BJ (cell line): ENCODE results near the gene SMC1B. TPM values are rescaled to one million over a fixed set of nuclear protein-coding genes. Genes with fewer than 3 reads are reported as not detected.

Source experiments
- CTCF ChIA-PET: fragments of 350-600 bp; formaldehyde crosslinking; extraction: SDS; loops from one replicate; lab custom pipeline; 2021; ENCODE audit warnings: antibody characterized with exemption, inconsistent platforms; lab: Yijun Ruan, JAX
- POLR2A ChIA-PET: fragments of 300-600 bp; sonication (Branson Sonifier 250); formaldehyde crosslinking; extraction: SDS; loops from one replicate; lab custom pipeline; 2021; ENCODE audit warnings: antibody characterized with exemption; lab: Charles Lee
- DNase-seq: peaks from one replicate; pipeline ENCODE4 v3.0.0-alpha.2; 2011; ENCODE audit warnings: low read depth
- H3K27me3 ChIP-seq: 2 replicates; pipeline ENCODE4 v1.6.0; 2011; ENCODE audit warnings: low read length; ENCODE audit not compliant: control insufficient read depth, insufficient read depth
- H3K36me3 ChIP-seq: 2 replicates; pipeline ENCODE4 v1.5.1; 2011; ENCODE audit warnings: low read length; ENCODE audit not compliant: control insufficient read depth, insufficient read depth
- H3K4me3 ChIP-seq: 2 replicates; pipeline ENCODE4 v1.5.1; 2011; ENCODE audit warnings: low read depth, mild to moderate bottlenecking, control low read depth, low read length
- polyA plus RNA-seq: library from polyadenylated mRNA; depleted of rRNA; stranded (reverse); fragments of >200 nt; gene quantifications from 2 replicates; pipeline ENCODE4 v1.2.3, GENCODE V29; 2011
- TF ChIP-seq, protein P1 (sequence below): IDR thresholded peaks from 2 replicates; pipeline ENCODE4 v1.5.1; 2011; ENCODE audit warnings: low read depth, mild to moderate bottlenecking, control low read depth, inconsistent platforms, low read length, moderate library complexity; ENCODE audit not compliant: insufficient read depth

The SMC1B gene
- polyA plus RNA-seq, 1 experiment = not detected

DNA sequence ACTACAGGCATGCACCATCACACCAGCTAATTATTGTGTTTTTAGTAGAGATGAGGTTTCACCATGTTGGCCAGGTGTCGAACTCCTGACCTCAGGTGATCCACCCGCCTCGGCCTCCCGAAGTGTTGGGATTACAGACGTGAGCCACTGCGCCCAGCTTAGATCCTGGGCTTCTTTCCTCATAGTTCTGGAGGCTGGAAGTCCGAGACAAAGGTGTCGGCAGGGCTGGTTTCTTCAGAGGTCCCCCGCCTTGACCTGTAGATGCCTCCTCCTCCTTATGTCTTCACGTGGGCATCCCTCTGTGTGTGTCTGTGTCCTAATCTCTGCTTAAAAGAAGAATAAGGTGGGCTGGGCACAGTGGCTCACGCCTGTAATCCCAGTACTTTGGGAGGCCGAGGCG, 45.1 kb upstream of the SMC1B start:
- Histone ChIP-seq H3K27me3 (no peaks in the 10 kb centered on the region), H3K4me3 (no peak overlapping the region), H3K36me3 (no peaks in the 10 kb centered on the region)
- no peak for DNase-seq
- ChIA-PET POLR2A (no interaction called here), CTCF (interaction anchor here (2.1 kb wide), 1 partner anchor 12 kb away, joined by 6 read pairs; no protein-coding TSS in a partner anchor)
- TF ChIP-seq, protein P1, sequence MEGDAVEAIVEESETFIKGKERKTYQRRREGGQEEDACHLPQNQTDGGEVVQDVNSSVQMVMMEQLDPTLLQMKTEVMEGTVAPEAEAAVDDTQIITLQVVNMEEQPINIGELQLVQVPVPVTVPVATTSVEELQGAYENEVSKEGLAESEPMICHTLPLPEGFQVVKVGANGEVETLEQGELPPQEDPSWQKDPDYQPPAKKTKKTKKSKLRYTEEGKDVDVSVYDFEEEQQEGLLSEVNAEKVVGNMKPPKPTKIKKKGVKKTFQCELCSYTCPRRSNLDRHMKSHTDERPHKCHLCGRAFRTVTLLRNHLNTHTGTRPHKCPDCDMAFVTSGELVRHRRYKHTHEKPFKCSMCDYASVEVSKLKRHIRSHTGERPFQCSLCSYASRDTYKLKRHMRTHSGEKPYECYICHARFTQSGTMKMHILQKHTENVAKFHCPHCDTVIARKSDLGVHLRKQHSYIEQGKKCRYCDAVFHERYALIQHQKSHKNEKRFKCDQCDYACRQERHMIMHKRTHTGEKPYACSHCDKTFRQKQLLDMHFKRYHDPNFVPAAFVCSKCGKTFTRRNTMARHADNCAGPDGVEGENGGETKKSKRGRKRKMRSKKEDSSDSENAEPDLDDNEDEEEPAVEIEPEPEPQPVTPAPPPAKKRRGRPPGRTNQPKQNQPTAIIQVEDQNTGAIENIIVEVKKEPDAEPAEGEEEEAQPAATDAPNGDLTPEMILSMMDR = no peak

DNA sequence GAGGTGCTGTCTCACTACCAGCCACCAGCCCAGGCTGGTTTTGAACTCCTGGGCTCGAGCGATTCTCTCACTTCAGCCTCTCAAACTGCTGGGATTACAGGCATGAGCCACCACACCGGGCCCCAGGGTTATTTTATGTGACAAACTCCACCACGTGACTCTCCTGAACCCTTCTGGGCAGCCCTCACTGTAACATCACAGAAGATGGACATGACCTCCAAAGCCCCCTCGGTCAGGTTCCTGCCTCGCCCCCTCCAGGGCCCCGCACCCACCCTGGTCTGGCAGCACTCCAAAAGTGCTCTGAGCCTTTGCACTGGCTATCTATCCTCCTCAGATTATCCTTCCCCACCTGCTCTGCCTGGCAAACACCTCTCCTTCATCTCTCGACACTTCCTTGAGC, 43.4 kb upstream of the SMC1B start:
- ChIA-PET CTCF (interaction anchor here (1.0 kb wide), 1 partner anchor 268 kb away, joined by 3 read pairs; no protein-coding TSS in a partner anchor), POLR2A (no interaction called here)
- Histone ChIP-seq H3K4me3 (no peak overlapping the region), H3K27me3 (no peaks in the 10 kb centered on the region), H3K36me3 (no peaks in the 10 kb centered on the region)
- TF ChIP-seq, protein P1 = no peak
- no peak for DNase-seq

DNA sequence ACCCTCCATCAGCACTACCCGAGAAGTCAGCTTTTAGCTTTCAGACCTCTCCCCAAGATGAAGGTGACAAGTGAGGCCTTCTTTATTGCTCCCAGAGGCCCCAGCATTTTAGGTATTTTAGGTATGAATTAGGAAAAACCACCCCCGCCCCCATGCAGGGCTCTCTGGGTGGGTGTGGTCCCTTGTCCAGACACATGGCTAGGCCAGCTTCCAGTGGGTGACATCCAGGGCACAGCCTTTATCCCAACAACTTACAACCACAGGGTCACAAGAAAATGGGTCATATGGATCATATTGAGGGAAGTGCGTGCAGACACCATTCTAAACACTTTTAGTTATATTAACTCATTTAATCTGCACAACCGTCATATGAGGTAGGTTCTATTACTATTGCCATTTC, 42.2 kb upstream of the SMC1B start:
- CTCF ChIA-PET = interaction anchor here (0.6 to 5.0 kb wide), 6 partner anchors 13 to 189 kb away, joined by 3 to 27 read pairs (median 3); no protein-coding TSS in a partner anchor

DNA sequence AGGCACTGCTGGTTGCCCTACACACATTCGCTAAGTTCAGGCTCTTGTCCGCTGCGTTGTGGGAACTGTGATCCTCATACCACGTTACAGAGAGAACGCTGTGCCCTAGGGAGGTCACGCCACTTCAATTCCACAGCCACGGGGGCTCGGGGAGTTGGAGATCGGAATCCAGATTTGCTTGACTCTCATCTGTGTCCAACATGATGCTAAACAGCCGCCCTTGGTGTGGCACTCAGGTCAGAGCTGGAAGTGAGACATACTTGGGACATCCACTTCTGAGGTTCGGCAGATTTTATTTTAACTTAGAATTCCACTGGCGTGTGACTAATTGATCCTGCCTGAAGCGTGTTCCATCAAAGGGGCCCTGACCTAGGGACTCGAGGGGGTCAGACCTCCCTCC, 41.8 kb upstream of the SMC1B start:
- TF ChIP-seq, protein P1 = no peak
- H3K36me3 ChIP-seq = no peaks in the 10 kb centered on the region
- peak; percentile 70 for DNase-seq
- ChIA-PET CTCF (interaction anchor here (0.6 to 5.0 kb wide), 6 partner anchors 14 to 189 kb away, joined by 3 to 27 read pairs (median 3); no protein-coding TSS in a partner anchor), POLR2A (interaction anchor here (1.2 to 1.3 kb wide), 2 partner anchors 15 to 23 kb away, joined by 5 to 6 read pairs; no protein-coding TSS in a partner anchor)
- H3K4me3 ChIP-seq = no peak overlapping the region
- H3K27me3 ChIP-seq = no peaks in the 10 kb centered on the region

More for the DNA sequence above, 42.2 kb upstream of the SMC1B start:
- Histone ChIP-seq H3K4me3 (no peak overlapping the region), H3K27me3 (no peaks in the 10 kb centered on the region), H3K36me3 (no peaks in the 10 kb centered on the region)
- POLR2A ChIA-PET = interaction anchor here (1.2 to 1.3 kb wide), 2 partner anchors 14 to 22 kb away, joined by 5 to 6 read pairs; no protein-coding TSS in a partner anchor
- TF ChIP-seq, protein P1 = no peak
- DNase-seq = no peak

DNA sequence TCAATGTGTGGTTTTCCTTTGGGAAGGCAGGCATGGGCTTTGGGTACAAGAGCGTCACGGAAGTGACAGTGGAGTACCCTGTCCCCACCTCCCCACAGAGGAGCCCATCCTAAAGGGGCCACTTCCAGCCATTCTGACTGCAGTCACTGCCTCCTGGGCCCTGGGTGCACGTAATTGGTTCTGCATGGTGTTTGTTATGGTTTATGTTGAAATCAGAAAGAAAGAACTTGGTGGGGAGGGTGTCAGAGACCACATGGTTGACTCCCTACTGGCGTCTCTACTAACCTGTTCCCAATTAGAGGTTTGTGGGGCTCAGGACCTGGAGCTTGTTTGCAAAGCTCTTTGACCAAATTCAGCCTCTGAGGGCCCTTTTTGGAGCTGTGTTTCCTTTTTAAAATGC, 40.9 kb upstream of the SMC1B start:
- Histone ChIP-seq H3K27me3 (no peaks in the 10 kb centered on the region), H3K4me3 (no peak overlapping the region), H3K36me3 (no peaks in the 10 kb centered on the region)
- TF ChIP-seq, protein P1 = no peak
- ChIA-PET CTCF (interaction anchor here (0.8 to 5.0 kb wide), 5 partner anchors 8 to 95 kb away, joined by 3 to 27 read pairs (median 13); no protein-coding TSS in a partner anchor), POLR2A (interaction anchor here (0.5 to 1.3 kb wide), 6 partner anchors 15 to 24 kb away, joined by 3 to 6 read pairs (median 4); no protein-coding TSS in a partner anchor)
- peak; percentile 88 for DNase-seq
